GM19463 (cell line): ENCODE results near the gene TRANK1.
"Not testable (repeated sequence)": the region's sequence is repeated elsewhere in the genome, so short reads cannot be mapped to it uniquely, and the experiment has no call there.

ENCODE experiments used
- ATAC-seq: cut with Tn5 transposase; IDR thresholded peaks from one replicate; pipeline ENCODE4 v1.9.1; 2021; ENCODE audit warnings: mild to moderate bottlenecking, moderate library complexity; ENCODE audit not compliant: unreplicated experiment

The TRANK1 gene

GRCh38 chr3:36957862-36958686 lies 13.2 kb upstream of the TRANK1 start:
- ATAC-seq = no peak

GRCh38 chr3:36957063-36957462 lies 12.2 kb upstream of the TRANK1 start:
- no peak for ATAC-seq

DNA sequence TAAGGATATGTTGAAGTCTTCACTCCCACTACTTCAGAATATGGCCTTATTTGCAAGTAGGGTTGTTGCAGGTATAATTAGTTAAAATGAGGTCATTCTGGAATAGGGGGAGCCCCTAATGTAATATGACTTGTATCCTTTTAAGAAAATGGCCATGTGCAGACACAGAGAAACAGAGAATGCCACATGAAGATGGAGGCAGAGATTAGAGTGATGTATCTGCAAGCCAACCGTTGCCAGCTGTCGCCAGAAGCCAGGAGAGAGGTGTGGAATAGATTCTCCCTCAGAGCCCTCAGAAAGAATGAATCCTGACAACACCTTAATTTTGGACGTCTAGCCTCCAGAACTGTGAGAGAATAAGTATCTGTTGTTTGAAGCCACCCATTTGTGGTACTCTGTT lies 11.3 kb upstream of the TRANK1 start:
- ATAC-seq = no peak

- ATAC-seq = no peak
Observed at GRCh38 chr3:36954452-36955134, 9.7 kb upstream of the TRANK1 start.

DNA sequence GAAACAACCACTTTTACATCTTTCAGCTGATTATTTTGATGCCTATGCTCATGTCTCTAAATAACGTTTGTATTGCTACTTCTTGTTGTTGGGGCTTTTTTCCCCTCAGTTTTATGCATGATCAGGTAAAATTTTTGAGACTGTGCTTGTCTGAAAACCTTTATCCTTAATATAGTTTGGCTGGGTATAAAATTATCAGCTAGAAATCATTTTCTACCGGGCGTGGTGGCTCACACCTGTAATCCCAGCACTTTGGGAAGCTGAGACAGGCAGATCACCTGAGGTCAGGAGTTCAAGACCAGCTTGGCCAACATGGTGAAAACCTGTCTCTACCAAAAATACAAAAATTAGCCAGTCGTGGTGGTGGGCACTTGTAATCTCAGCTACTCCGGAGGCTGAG lies 3.0 kb upstream of the TRANK1 start:
- ATAC-seq = not testable (repeated sequence)

- no peak for ATAC-seq
Observed at GRCh38 chr3:36945333-36945980, 603 bp upstream of the TRANK1 start.

GRCh38 chr3:36944012-36944640 lies 728 bp downstream of the TRANK1 start:
- ATAC-seq = peak; percentile 45

- ATAC-seq = no peak
Observed at GRCh38 chr3:36943601-36944000, 1.3 kb downstream of the TRANK1 start.

DNA sequence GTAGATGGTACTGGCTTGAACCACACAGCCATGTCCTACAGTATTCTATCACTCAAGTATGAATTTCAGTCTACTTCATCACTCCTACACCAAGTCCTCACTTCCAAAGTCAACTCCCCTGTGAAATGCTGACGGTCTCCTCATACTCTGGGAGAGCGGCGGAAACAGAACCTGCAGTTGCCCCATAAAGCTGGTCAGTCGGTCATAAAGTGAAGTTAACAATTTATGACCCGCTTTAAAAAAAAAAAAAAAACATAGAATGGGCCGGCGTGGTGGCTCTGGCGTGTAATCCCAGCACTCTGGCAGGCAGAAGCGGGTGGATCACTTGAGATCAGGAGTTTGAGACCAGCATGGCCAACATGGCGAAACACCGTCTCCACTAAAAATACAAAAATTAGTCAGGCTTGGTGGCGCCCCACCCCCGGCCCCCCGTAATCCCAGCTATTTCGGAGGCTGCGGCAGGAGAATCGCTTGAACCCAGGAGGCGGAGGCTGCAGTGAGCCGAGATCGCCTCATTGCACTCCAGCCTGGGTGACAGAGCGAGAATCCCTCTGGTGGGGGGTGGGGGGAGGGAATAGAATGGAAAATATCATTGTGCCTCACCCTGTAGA lies 2.1 kb downstream of the TRANK1 start:
- no peak for ATAC-seq

DNA sequence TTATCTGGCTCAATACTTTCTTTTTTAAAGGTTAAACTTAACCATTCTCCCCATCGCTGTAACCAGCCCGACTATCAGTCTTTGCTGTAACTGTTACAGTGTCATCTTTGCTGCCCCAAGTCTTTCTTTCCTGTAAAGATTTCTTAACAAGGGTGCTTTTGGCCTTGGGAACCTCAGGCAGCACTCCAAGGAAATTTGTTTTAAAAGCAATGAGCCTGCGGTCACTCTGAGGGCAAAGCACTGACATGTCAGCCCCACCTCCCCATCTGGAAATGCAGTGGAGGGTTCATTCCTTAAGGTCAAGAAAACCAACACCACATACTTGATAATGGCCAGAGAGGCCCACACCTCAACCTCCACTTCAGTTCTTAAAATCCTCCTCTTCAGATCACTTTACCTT lies 3.2 kb downstream of the TRANK1 start:
- ATAC-seq = no peak

DNA sequence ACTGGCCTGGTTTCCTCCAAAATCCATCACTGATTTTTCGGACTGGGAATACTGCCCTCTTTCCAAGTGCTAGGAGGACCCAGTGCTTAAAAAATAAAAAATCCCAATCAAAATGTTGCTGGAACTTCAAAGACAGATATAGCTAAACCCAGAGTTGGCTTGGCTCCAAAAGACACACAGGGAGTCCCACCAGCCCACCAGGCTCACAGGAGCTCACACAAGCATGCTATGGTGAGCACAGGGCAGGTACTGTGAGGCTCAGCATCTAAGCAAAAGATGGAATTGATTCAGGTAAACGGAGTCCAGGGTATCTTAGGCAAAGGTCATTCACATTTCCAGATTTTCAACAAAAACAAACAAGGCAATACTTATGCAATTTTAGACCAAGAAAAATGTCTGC lies 3.7 kb downstream of the TRANK1 start:
- no peak for ATAC-seq

DNA sequence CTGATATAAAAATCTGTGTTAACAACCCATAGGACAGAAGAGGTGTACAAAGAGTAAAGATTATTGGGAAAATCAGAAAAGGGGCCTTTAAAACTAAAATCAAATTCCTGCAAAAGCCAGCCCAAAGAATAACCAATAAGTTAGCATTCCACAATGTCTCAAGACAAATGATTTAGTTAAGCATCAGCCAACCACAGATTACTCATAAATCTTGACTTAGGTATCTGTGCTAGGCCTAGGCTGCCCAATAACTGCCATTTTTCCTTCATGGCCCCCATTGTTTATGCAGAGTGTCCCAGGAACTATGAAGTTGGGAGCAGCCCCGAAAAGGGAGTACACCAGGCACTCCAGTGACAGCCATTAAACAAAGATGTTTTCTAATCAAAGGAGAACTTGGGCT lies 7.4 kb downstream of the TRANK1 start:
- no peak for ATAC-seq

- ATAC-seq = no peak
Observed at GRCh38 chr3:36933540-36934296, 11.1 kb downstream of the TRANK1 start.

GRCh38 chr3:36931424-36931823 lies 13.4 kb downstream of the TRANK1 start:
- ATAC-seq = not testable (repeated sequence)

- ATAC-seq = no peak
Observed at GRCh38 chr3:36928220-36928619, 16.6 kb downstream of the TRANK1 start.

DNA sequence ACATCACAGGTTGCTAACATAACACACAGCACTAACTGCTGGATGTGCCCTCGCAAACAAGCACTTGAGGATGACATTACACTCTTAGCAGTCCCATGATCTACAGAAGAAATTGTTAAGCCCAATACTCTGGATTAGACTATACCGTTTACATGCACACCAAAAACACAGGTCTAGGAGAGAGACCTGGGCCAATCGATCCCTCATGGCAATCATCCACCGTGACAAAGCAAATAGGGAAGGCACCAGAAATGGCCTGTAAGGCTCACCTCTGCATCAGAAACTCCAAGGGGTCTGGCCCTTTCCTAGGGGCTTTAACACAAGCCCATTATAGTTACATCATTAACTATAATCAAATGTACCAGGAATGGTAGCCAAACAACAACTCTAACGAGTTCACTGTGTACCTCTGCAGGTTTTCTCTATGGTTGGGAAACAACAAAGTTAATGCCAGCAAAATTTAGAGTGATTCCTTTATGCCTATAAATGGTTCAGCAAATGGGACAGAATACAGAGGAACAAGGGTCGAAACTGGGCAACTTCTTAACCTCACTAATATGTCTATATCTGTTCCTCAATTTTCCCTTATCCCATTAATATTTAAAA lies 18.5 kb downstream of the TRANK1 start:
- ATAC-seq = no peak

DNA sequence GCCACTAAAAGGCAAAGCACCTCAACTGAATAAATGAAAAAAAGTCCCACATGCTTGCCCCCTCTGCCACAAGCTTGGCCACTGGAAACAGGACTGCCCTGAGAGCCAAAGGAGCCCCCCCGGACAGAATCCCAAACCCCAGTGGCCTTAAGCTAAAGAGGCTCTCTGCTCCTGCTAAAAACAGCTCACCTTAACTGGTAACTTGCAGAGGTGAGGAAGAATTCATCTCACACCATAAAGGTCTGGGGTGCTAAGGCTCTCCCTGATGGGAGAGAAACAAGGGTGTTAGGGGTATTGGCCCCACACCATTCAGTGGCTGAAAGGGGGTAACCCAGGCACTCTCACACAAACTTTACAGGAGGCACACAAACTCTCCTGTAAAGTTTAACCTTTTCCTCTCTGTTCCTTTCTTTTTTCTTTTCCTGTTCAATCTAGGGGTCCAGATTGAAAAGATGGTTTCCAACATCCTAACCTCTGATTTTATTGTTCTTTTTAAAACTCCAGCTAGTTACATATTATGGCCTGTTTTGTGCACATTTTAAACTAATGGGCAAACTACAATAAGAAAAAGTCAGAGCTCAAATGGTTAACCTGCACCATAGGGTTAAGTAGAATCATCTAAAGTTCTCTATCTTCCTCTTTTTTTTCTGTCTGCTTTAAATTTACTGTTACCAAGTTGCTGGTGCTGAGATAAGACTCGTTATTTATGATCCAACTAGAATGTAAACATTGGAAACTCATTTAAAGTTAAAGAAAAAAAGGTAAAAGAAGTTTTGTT lies 19.9 kb downstream of the TRANK1 start:
- no peak for ATAC-seq

DNA sequence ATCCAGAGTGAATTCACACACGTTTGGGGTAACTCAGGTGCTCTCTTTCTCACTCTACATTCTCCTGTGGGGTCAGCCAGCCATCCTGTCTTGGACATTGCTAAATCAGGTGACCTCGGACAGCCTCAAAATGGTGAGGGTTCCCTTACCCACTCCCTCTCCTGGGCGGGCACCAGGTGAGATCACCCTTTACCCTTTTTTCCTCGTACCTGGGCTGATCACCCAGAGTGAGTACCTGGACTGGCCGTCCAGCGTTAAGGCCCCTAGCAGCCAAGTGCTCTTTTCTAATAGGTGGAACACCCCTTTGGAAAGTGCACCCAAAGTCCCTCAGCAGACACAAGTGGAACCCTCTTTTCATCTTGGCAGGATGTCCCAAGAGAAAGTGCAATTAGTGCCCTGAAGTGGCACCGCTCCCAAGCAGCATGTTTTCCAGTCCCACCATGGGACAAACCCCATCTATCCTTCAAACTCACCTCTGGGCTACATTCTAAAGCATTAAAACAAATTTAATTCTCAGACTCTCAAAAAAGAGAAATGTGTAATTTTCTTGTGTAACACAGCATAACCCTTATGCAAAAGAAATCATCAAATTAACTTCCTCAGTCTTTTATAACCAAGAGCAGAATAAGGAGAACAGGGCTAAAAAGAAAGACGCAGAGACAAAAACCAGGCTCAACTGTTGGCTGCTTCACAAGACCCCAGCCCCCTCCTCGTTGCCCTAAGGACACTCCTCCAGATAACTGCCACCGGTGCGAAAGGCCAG lies 20.7 kb downstream of the TRANK1 start:
- ATAC-seq = no peak
